ENCODE measurements around the gene GRIK4.

GRCh38 chr11:120816176-120816575 is 304.6 kb downstream of the GRIK4 start:
- TF ChIP-seq EZH2 (IDR thresholded peaks at IDR 0.05; ENCODE audit: borderline replicate concordance, insufficient read depth, low read depth, low read length, poor library complexity, severe bottlenecking) (no peak), CTCF (IDR thresholded peaks at IDR 0.05) (no peak)
